IMR-90 (cell line): ENCODE data around the gene KBTBD8. TPM values are rescaled to one million over a fixed set of nuclear protein-coding genes. Genes with fewer than 3 reads are reported as not detected.
A peak's percentile ranks its signal among the peaks of the same experiment; 100 is the strongest.

Source experiments
- ATAC-seq: fragments of 200-7000 bp; cut with Tn5 transposase; 2 replicates; pipeline ENCODE4 v1.9.1; 2020; ENCODE audit warnings: low read depth, mild to moderate bottlenecking, moderate library complexity
- BruUV-seq: library from RNA; stranded (reverse); fragments of 400-500 nt; replicated peaks from 2 replicates; lab custom pipeline; 2021; lab: Mats Ljungman, UMichigan
- CTCF ChIA-PET: fragments of 300-600 bp; formaldehyde crosslinking; extraction: SDS; loops from one replicate; lab custom pipeline; 2021; ENCODE audit warnings: antibody characterized with exemption; lab: Yijun Ruan, JAX
- POLR2A ChIA-PET: fragments of 300-600 bp; sonication (Branson Sonifier 250); formaldehyde crosslinking; loops from one replicate; lab custom pipeline; 2022; ENCODE audit warnings: antibody characterized with exemption; ENCODE audit not compliant: unreplicated experiment; lab: Charles Lee
- DNase-seq: peaks from one replicate; pipeline ENCODE4 v3.0.0; 2013
- H2AFZ ChIP-seq: replicated peaks from 2 replicates; pipeline ENCODE3; 2013; ENCODE audit warnings: low read length, mild to moderate bottlenecking; ENCODE audit not compliant: poor library complexity
- H2AK5ac ChIP-seq: 2 replicates; pipeline ENCODE4 v1.6.1; 2013; ENCODE audit warnings: low read depth, low read length, inconsistent platforms
- H2AK9ac ChIP-seq: replicated peaks from 2 replicates; pipeline ENCODE3; 2013; ENCODE audit warnings: mild to moderate bottlenecking, low read depth, low read length, moderate library complexity; ENCODE audit not compliant: poor library complexity
- H2BK120ac ChIP-seq: 2 replicates; pipeline ENCODE4 v1.6.1; 2013; ENCODE audit warnings: low read depth, low read length, inconsistent platforms
- H2BK15ac ChIP-seq: 3 replicates; pipeline ENCODE4 v1.6.1; 2013; ENCODE audit warnings: low read depth, low read length, inconsistent platforms
- H2BK20ac ChIP-seq: 2 replicates; pipeline ENCODE4 v1.6.1; 2013; ENCODE audit warnings: low read depth, mild to moderate bottlenecking, inconsistent platforms, low read length, moderate library complexity
- H2BK5ac ChIP-seq: 2 replicates; pipeline ENCODE4 v1.6.1; 2013; ENCODE audit warnings: mild to moderate bottlenecking, low read depth, low read length, inconsistent platforms; ENCODE audit not compliant: poor library complexity, severe bottlenecking
- H3K14ac ChIP-seq: replicated peaks from 2 replicates; pipeline ENCODE4 v1.6.1; 2013; ENCODE audit warnings: low read depth, low read length, inconsistent platforms
- H3K18ac ChIP-seq: 2 replicates; pipeline ENCODE4 v1.6.1; 2013; ENCODE audit warnings: low read depth, low read length, control low read depth
- H3K23ac ChIP-seq: 2 replicates; pipeline ENCODE4 v1.6.1; 2013; ENCODE audit warnings: low read depth, low read length, inconsistent platforms
- H3K27ac ChIP-seq: 2 replicates; pipeline ENCODE4 v1.5.1; 2013; ENCODE audit warnings: mild to moderate bottlenecking, control low read depth, low read length; ENCODE audit not compliant: insufficient read depth
- H3K27me3 ChIP-seq: 2 replicates; pipeline ENCODE4 v1.6.1; 2013; ENCODE audit warnings: low read length; ENCODE audit not compliant: control insufficient read depth, insufficient read depth
- H3K36me3 ChIP-seq: 2 replicates; pipeline ENCODE4 v1.6.1; 2013; ENCODE audit warnings: low read length, mixed read lengths; ENCODE audit not compliant: control insufficient read depth, insufficient read depth
- H3K4ac ChIP-seq: 2 replicates; pipeline ENCODE4 v1.6.1; 2013; ENCODE audit warnings: low read depth, low read length, inconsistent platforms
- H3K4me1 ChIP-seq: 2 replicates; pipeline ENCODE4 v1.6.1; 2013; ENCODE audit warnings: low read length, mixed read lengths; ENCODE audit not compliant: control insufficient read depth, insufficient read depth
- H3K4me2 ChIP-seq: 2 replicates; pipeline ENCODE4 v1.6.1; 2013; ENCODE audit warnings: low read depth, mild to moderate bottlenecking, control low read depth, low read length, moderate library complexity
- H3K4me3 ChIP-seq: 2 replicates; pipeline ENCODE4 v1.5.1; 2013; ENCODE audit warnings: low read depth, mild to moderate bottlenecking, control low read depth, low read length, moderate library complexity; ENCODE audit not compliant: insufficient read depth
- H3K56ac ChIP-seq: 2 replicates; pipeline ENCODE4 v1.6.1; 2013; ENCODE audit warnings: low read length, inconsistent platforms; ENCODE audit not compliant: insufficient read depth; ENCODE audit errors: extremely low read depth
- H3K79me1 ChIP-seq, 2 experiments: 2 replicates each; pipeline ENCODE4 v1.6.1; 2013; ENCODE audit warnings: low read length in 2 of 2, inconsistent platforms in 1 of 2, low read depth in 1 of 2
- H3K9ac ChIP-seq: 2 replicates; pipeline ENCODE4 v1.6.1; 2013; ENCODE audit warnings: low read depth, low read length, control low read depth
- H3K9me1 ChIP-seq: 2 replicates; pipeline ENCODE4 v1.6.1; 2013; ENCODE audit warnings: low read length, inconsistent platforms; ENCODE audit not compliant: insufficient read depth
- H3K9me3 ChIP-seq: 2 replicates; pipeline ENCODE4 v1.6.1; 2013; ENCODE audit warnings: low read length; ENCODE audit not compliant: control insufficient read depth, insufficient read depth
- H4K20me1 ChIP-seq: 2 replicates; pipeline ENCODE4 v1.6.1; 2013; ENCODE audit warnings: low read length, inconsistent platforms; ENCODE audit not compliant: insufficient read depth
- H4K5ac ChIP-seq: 2 replicates; pipeline ENCODE4 v1.6.1; 2013; ENCODE audit warnings: mild to moderate bottlenecking, low read depth, low read length, control low read depth
- H4K8ac ChIP-seq, 2 experiments: 2 replicates each; pipeline ENCODE4 v1.6.1; 2013; ENCODE audit warnings: low read depth in 2 of 2, low read length in 2 of 2, control low read depth in 1 of 2, inconsistent platforms in 1 of 2
- H4K91ac ChIP-seq: 2 replicates; pipeline ENCODE4 v1.6.1; 2013; ENCODE audit warnings: low read depth, low read length, inconsistent platforms; ENCODE audit not compliant: insufficient read depth
- CEBPB ChIP-seq: IDR thresholded peaks from 2 replicates; pipeline ENCODE4 v1.6.1; 2012; ENCODE audit warnings: low read depth, low read length, improper control_type of control experiment
- CHD1 ChIP-seq: IDR thresholded peaks from 2 replicates; pipeline ENCODE4 v1.6.1; 2012; ENCODE audit warnings: low read depth, low read length, improper control_type of control experiment
- ELK1 ChIP-seq: fragments of 150-350 bp; IDR thresholded peaks from 2 replicates; pipeline ENCODE4 v1.6.1; 2016; ENCODE audit warnings: low read depth, mild to moderate bottlenecking, low read length, moderate library complexity, borderline replicate concordance
- MAZ ChIP-seq: IDR thresholded peaks from 2 replicates; pipeline ENCODE4 v1.6.1; 2012; ENCODE audit warnings: low read depth, mild to moderate bottlenecking, low read length, improper control_type of control experiment, moderate library complexity, borderline replicate concordance
- NFE2L2 ChIP-seq: fragments of 150-350 bp; IDR thresholded peaks from 2 replicates; pipeline ENCODE4 v1.6.1; 2016; ENCODE audit warnings: low read depth, mild to moderate bottlenecking, low read length
- POLR2A ChIP-seq: IDR thresholded peaks from 2 replicates; pipeline ENCODE4 v1.6.1; 2012; ENCODE audit warnings: mild to moderate bottlenecking, low read depth, low read length
- RAD21 ChIP-seq: IDR thresholded peaks from 2 replicates; pipeline ENCODE4 v1.6.1; 2012; ENCODE audit warnings: low read length, improper control_type of control experiment
- WGBS, 2 experiments: methylation state at CpG; one replicate each; pipeline versions ENCODE4 v1.1.5 to v1.1.7; 2013; ENCODE audit warnings: missing lambda C conversion rate in 2 of 2; ENCODE audit not compliant: insufficient read length in 1 of 2; ENCODE audit errors: extremely low coverage in 2 of 2; 5-methylcytosine and 5-hydroxymethylcytosine counted together
- dilution Hi-C: fragments of 300-500 bp; cut with HindIII; formaldehyde crosslinking; loops from one replicate; pipeline ENCODE4 v1.14.3; 2018; ENCODE audit warnings: low sequenced_read_pairs; ENCODE audit not compliant: unreplicated experiment
- in situ Hi-C: fragments of 300-500 bp; cut with MboI; formaldehyde crosslinking; loops from 3 replicates; pipeline ENCODE4 v1.14.3; 2019; ENCODE audit warnings: low sequenced_read_pairs, inconsistent platforms, mixed read lengths
- intact Hi-C: fragments of 100-400 bp; cut with micrococcal nuclease; formaldehyde crosslinking; loops from 2 replicates; pipeline ENCODE4 v1.10.0; 2022
- polyA plus RNA-seq, 3 experiments: library from polyadenylated mRNA; depleted of rRNA; stranded (reverse); fragments of >200 nt; gene quantifications; 2 replicates each; pipeline ENCODE4 v1.2.3, GENCODE V29; 2012; ENCODE audit warnings: low replicate concordance in 1 of 3
- total RNA-seq: library from RNA; depleted of rRNA; stranded (reverse); fragments of >200 nt; gene quantifications from 2 replicates; pipeline ENCODE4 v1.2.3, GENCODE V29; 2012
- TF ChIP-seq, protein P1 (sequence below): fragments of 150-350 bp; IDR thresholded peaks from 2 replicates; pipeline ENCODE4 v1.6.1; 2017; ENCODE audit warnings: mild to moderate bottlenecking, antibody characterized with exemption, low read length, low read depth

Gene KBTBD8
- total and polyA plus RNA-seq, 2 of the 4 experiments (the other 2 are of a cell fraction): 1.5 to 8.6 TPM

DNA sequence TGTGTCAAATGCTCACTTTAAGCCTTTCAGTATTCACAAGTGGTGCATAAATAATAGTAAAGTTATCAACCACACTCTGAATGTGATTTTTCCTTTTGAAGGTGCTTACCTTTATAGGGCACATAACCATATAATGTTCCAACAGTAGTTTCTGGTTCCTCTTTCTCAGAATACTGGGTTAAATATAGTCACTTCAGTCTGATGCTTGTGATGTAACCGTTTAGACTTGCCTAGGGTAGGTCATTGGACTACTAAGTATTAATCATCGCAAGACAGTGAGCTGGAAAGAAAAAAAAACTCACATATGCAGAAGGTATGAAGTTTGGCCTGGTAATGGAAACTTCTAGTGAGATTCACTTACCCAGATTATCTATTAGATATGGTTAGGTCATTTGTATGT, 1.9 kb downstream of the KBTBD8 start:
- Histone ChIP-seq H3K9ac (no peak overlapping the region), H3K4ac (no peak overlapping the region), H2BK5ac (no peak overlapping the region), H4K5ac (no peak overlapping the region), H3K23ac (no peak overlapping the region), H3K4me1 (peaks cover 3% of the 10 kb centered on the region; the same call in 1 of the 2 replicates), H3K36me3 (peaks cover 2% of the 10 kb centered on the region; the same call in 1 of the 2 replicates), H3K79me1 (peaks cover 8 to 32% of the 10 kb centered on the region in 2 experiments), H4K8ac (no peak overlapping the region), H3K27ac (no peak overlapping the region), H3K9me1 (peaks cover 8% of the 10 kb centered on the region; the same call in 1 of the 2 replicates), H2BK120ac (no peak overlapping the region), H4K20me1 (no peaks in the 10 kb centered on the region), H3K14ac (no peak overlapping the region), H3K4me2 (no peak overlapping the region; the same call in 1 of the 2 replicates), H2AK5ac (no peak overlapping the region), H2AFZ (no peak overlapping the region), H3K27me3 (no peaks in the 10 kb centered on the region), H3K4me3 (no peak overlapping the region), H3K18ac (no peak overlapping the region), H3K9me3 (no peaks in the 10 kb centered on the region), H2AK9ac (no peak overlapping the region), H2BK20ac (no peak overlapping the region), H4K91ac (no peak overlapping the region), H2BK15ac (no peak overlapping the region), H3K56ac (no peak overlapping the region)
- TF ChIP-seq CEBPB: peak; percentile 63; the same call in 1 of the 2 replicates
- no peak for TF ChIP-seq ELK1
- TF ChIP-seq POLR2A: peak; percentile 35; the same call in 1 of the 2 replicates
- TF ChIP-seq MAZ: no peak
- TF ChIP-seq RAD21: no peak
- no peak for TF ChIP-seq NFE2L2
- no peak for TF ChIP-seq CHD1
- TF ChIP-seq, protein P1, sequence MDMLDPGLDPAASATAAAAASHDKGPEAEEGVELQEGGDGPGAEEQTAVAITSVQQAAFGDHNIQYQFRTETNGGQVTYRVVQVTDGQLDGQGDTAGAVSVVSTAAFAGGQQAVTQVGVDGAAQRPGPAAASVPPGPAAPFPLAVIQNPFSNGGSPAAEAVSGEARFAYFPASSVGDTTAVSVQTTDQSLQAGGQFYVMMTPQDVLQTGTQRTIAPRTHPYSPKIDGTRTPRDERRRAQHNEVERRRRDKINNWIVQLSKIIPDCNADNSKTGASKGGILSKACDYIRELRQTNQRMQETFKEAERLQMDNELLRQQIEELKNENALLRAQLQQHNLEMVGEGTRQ: no peak
- dilution Hi-C loops (no loop called here), intact Hi-C loops (no loop called here), in situ Hi-C loops (no loop called here)
- ChIA-PET POLR2A (no interaction called here), CTCF (no interaction called here)
- BruUV-seq: no TSS peak
- whole genome bisulfite sequencing, 2 experiments: no CpG with 5 or more reads among the region's 2 CpGs
- peak; percentile 86 for DNase-seq
- ATAC-seq: no peak
